ENCODE results near the gene KLHL18.
A peak's percentile ranks its signal among the peaks of the same experiment; 100 is the strongest.
"Not testable (repeated sequence)": the region's sequence is repeated elsewhere in the genome, so short reads cannot be mapped to it uniquely, and the experiment has no call there.

The KLHL18 gene

GRCh38 chr3:47366833-47367232 lies 84.1 kb downstream of the KLHL18 start:
- DNase-seq: no peak

DNA sequence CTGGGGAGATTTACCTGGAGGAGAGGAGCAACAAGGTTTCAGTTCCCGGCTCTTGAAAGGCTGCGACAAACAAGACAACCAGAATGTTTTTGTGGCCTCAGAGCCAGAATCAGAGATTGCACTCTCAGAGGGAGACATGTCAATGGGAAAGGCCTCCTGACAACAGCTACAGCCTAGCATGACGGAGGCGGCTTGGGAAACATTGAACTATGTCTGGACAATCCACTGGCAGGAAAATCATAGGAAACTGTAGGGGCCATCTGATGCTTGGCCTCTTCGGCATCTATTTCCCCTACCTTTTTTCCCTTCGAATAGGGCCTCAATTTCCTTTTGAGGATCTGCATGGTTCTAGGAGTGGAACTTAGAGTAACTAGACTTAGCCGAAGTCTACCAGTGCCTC lies 84.9 kb downstream of the KLHL18 start:
- DNase-seq: no peak

DNA sequence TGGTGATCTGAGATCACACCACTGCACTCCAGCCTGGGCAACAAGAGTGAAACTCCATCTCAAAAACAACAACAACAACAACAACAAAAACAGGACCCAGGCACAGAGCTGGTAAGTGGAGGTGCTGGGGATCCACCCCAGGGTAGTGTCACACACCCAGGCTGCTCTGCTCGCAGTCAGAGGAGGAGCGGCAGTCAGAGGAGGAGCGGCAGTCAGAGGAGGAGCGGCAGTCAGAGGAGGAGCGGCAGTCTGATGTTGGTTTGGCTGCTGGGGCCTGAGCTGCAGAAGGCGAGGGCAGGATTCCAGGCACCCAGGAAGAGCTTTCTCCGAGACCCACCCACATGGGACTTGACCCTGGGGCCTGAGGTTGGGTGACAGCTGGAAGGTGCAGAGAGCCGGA lies 87.3 kb downstream of the KLHL18 start:
- not testable (repeated sequence) for DNase-seq

- no peak for DNase-seq
Observed at GRCh38 chr3:47370887-47371697, 88.3 kb downstream of the KLHL18 start.

- DNase-seq: no peak
Observed at GRCh38 chr3:47374587-47374986, 91.8 kb downstream of the KLHL18 start.

- DNase-seq: no peak
Observed at GRCh38 chr3:47376393-47376792, 93.6 kb downstream of the KLHL18 start.

DNA sequence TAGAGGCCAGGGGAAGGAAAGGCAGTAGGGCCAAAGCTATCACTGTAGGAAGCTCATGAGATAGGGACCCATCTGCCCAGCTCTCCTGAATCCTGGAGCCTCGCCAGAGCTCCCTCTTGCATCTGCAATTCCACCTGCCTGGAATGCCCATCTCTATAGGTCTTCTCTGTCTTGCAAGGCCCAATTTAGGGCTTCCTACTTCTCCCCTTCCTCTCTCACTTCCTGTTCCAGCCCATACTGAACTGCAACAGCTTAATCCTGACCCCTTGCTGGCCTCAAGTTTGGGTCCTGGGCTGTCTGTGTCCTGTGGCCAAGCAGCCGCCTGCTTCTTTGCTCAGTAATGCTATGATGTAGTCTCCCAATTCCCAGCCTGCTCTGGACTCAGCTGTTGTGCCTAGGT lies 94.4 kb downstream of the KLHL18 start:
- no peak for DNase-seq

DNA sequence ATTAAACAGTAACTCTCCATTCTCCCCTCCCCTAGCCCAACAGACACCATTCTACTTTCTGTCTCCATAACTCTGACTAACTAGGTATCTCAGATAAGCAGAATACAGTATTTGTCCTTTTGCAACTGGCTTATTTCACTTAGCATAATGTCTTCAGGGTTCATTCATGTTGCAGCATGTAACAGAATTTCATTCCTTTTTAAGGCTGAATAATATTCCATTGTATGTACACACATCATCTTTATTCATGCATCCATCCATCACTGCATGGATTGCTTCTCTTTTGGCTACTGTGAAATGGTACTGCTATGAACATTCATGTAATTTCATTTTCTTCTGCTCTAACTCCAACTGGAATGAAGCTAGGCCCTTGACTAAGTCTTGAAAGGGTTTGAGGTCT lies 96.1 kb downstream of the KLHL18 start:
- DNase-seq: no peak

GRCh38 chr3:47379411-47379899 lies 96.7 kb downstream of the KLHL18 start:
- DNase-seq: peak; percentile 4

GRCh38 chr3:47380026-47380600 lies 97.4 kb downstream of the KLHL18 start:
- peak; percentile 30 for DNase-seq

GRCh38 chr3:47380601-47381316 lies 98.0 kb downstream of the KLHL18 start, which contains the start of gene PTPN23:
Gene PTPN23, plus strand, starts transcription at chr3:47381021. Its CDS starts 76 bp downstream, at chr3:47381097.
- peak; percentile 93 for DNase-seq

DNA sequence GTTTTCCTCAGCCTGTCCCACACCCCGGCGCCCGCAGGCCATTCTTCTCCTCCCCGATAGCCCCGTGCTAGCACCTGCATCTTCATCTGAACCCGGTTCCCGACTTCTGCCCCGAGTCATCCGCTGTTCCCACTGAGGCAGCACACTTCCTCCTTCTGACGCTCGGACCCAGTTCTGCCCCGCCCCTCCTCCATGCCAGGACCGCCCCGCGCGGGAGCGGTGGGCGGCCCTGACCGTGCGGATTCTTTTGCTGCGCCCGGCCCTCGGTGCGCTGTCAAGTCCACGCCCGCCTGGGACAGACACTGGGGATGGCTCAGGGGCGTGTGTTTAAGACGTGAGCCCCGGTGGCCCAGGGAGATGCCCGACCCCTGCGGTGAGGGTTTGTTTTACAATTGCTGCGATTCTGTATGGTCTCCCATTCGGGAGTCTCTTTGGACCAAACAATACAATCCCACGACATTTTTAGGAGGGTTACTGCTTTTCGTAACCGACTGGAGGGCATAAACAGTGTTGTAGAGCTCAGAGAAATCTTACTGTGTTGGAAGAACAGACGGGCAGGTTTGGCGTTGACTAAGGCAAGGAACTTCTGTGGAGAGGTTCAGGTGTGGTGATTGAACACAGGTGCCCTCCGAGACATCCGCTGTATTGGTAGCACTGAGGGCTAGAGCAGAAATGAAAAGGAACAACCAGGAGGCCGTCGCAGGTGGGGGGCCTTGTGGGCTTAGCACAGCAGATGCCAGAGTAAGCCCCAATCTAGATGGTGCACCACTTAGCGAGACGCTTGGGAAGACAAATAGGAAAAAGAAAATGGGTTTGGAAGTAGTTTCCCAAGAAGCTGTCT lies 98.8 kb downstream of the KLHL18 start:
- peak; percentile 81 for DNase-seq

DNA sequence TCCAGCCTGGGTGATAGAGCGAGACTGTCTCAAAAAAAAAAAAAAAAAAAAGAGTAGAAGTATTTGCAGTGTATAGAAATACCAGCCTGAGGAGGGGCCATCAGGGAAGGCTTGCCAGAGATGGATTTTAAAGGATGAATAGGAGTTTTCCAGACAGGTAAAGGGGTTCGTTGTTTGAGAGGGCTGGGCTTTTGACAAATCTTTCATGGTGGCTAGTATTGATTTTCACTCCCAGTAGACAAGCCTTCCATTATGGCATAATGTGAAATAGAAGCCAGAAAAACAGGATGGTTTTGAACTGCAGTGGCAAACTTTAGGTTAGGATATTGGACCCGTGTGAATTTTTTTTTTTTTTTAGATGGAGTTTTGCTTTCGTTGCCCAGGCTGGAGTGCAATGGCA lies 101.7 kb downstream of the KLHL18 start:
- DNase-seq: no peak

GRCh38 chr3:47385007-47385406 lies 102.3 kb downstream of the KLHL18 start:
- no peak for DNase-seq

GRCh38 chr3:47385796-47386195 lies 103.1 kb downstream of the KLHL18 start:
- DNase-seq: no peak

- no peak for DNase-seq
Observed at GRCh38 chr3:47392933-47393332, 110.2 kb downstream of the KLHL18 start.

DNA sequence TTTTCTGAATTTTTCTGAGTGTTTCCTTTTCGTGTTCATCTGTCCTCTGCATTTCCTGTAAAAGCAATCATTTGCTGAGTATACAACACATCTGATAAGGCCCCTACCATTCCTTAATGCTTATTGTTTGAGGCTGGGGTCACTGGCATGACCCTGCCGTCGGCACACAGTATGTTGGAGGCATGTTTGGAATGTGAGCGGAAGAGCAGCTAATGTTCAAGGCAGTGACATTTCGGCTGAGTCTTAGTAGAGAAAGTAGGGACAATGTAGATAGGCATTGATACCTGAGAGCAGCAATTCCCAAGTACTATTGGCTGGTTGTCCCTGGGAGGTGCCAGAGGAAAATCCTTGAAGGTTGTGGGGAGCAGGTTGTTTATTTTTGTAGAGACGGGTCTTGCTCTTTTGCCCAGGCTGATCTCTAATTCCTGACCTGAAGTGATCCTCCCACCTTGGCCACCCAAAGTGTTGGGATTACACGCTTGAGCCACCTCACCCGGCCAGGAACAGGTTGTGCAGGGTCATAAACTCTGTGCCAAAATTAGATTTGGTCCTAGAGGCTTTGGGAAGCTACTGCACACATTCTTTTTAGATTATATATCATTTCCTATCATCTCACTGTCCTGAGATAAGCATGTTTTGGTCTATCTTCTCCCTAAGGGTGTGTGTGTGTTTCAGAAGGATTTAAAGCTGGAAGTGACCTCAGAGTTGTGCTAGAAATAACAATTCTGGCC lies 111.6 kb downstream of the KLHL18 start:
- peak; percentile 3 for DNase-seq

DNA sequence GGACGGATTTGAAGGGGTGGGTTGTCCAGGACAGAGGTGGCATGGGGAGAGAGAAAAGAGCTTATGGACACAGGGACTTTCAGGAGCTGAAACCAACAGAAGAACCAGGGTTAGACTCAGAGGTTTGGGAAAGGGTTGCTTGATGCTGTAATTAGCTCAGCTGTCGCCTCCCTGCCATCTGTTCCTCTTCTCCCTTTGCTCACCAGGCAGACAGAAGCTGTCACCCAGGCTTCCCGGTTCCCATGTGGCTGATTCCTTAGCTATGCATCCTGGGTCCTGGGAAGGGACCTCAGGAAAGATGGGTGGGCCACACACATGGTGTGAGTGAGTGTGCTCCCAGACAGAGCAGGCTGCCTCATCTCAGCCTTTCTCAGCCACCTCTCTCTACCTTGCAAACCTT lies 112.1 kb downstream of the KLHL18 start:
- DNase-seq: no peak
